Fibroblast of mammary gland (primary cell): ENCODE data around the gene RANBP17.

Source experiments
- DNase-seq: peaks from one replicate; pipeline ENCODE4 v3.0.0-alpha.2; 2010; ENCODE audit warnings: low read depth
- H3K4me3 ChIP-seq: 2 replicates; pipeline ENCODE4 v1.5.1; 2011; ENCODE audit warnings: low read depth, mild to moderate bottlenecking, low read length, moderate library complexity; ENCODE audit not compliant: control insufficient read depth
- TF ChIP-seq, protein P1 (sequence below): conservative IDR thresholded peaks from 2 replicates; pipeline ENCODE4 v1.5.1; 2011; ENCODE audit warnings: low read depth, low read length, inconsistent platforms; ENCODE audit not compliant: control insufficient read depth, insufficient read depth

RANBP17 gene

DNA sequence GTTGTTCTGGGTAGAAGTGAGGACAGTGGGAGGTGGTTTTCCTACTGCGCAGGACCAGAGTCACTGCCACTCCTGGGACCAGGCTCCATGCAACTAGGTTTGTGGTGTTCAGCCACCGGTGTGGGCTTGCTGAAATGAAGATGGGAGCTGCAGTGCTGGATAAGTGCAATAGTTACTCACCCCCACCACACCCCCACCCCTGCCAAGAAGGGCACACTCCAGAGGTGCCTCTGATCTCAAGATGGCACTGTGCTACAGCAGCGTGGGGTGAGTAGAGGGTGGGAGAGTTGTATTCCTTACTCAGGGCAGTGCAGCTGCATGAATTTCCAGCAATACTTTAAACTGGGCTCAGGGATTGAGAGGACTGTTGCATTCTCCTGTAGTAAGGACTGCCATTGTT, 259.8 kb downstream of the RANBP17 start:
- TF ChIP-seq, protein P1, sequence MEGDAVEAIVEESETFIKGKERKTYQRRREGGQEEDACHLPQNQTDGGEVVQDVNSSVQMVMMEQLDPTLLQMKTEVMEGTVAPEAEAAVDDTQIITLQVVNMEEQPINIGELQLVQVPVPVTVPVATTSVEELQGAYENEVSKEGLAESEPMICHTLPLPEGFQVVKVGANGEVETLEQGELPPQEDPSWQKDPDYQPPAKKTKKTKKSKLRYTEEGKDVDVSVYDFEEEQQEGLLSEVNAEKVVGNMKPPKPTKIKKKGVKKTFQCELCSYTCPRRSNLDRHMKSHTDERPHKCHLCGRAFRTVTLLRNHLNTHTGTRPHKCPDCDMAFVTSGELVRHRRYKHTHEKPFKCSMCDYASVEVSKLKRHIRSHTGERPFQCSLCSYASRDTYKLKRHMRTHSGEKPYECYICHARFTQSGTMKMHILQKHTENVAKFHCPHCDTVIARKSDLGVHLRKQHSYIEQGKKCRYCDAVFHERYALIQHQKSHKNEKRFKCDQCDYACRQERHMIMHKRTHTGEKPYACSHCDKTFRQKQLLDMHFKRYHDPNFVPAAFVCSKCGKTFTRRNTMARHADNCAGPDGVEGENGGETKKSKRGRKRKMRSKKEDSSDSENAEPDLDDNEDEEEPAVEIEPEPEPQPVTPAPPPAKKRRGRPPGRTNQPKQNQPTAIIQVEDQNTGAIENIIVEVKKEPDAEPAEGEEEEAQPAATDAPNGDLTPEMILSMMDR = no peak
- no peak for DNase-seq
- H3K4me3 ChIP-seq = no peak overlapping the region

DNA sequence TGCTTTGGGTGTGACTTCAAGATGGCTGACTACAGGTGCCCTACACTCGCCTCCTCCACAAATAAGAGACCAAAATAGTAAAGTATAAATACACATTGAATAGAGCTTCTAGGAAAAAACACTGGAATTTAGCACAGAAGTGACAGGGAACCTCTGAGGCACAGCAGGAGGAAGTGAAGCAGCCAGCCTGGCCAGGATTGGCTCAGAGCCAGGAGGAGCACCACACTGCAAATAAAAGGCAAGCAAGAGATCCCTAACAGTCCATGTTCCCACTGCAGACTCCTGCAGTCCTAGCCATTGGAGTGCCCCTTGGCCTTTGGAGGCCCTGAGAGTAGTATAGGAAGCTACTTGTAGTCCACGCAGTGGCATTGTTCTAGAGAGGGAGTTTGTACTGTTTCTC, 260.6 kb downstream of the RANBP17 start:
- TF ChIP-seq, protein P1 = no peak
- DNase-seq = no peak
- H3K4me3 ChIP-seq = no peak overlapping the region

GRCh38 chr5:171123417-171123816, 261.6 kb downstream of the RANBP17 start:
- no peak for DNase-seq
- no peak overlapping the region for H3K4me3 ChIP-seq
- TF ChIP-seq, protein P1 = no peak

- TF ChIP-seq, protein P1 = no peak
- no peak overlapping the region for H3K4me3 ChIP-seq
- no peak for DNase-seq
These were observed 265.5 kb downstream of the RANBP17 start for GRCh38 chr5:171127314-171127713.

DNA sequence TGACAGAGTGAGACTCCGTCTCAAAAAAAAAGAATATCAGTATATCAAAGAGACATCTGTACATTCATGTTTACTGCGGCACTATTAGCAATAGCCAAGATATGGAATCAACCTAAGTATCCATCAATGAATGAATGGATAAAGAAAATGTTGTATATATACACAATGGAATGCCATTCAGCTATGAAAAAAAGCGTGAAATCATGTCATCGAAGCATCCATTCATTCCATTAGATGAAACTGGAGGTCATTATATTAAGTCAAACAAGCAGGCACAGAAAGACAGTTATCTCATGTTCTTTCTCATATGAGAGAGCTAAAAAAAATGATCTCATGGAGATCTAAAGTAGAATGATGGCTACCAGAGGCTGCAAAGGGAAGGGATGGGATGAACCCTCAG, 266.3 kb downstream of the RANBP17 start:
- DNase-seq = no peak
- TF ChIP-seq, protein P1 = no peak
- no peak overlapping the region for H3K4me3 ChIP-seq

DNA sequence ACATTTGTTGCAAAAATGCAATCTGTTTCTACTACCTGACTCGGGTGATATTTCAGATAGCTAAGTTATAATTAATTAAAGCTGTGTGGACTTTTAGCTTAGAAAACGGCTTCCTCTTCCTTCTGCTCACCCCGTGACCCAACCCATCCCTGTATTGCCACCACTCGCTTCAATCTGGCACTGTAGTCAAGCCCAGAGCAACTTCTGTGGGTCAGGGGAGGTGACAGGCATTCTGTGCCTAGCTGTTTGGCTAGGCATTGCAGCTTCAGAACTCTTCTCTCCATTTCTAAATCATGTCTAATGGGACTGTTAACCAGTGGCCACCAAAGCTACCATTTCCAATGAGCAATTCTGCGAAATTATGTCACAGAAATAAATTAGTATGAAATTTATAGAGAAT, 267.5 kb downstream of the RANBP17 start:
- TF ChIP-seq, protein P1 = no peak
- DNase-seq = no peak
- no peak overlapping the region for H3K4me3 ChIP-seq

- H3K4me3 ChIP-seq = no peak overlapping the region
- DNase-seq = no peak
- TF ChIP-seq, protein P1 = no peak
These were observed 269.7 kb downstream of the RANBP17 start for GRCh38 chr5:171131497-171131896.
